ENCODE results near the gene KIF13A. TPM values are rescaled to one million over a fixed set of nuclear protein-coding genes. Genes with fewer than 3 reads are reported as not detected.

Gene KIF13A
- total RNA-seq, 1 donor from 2014 or later: 22.5 TPM

GRCh38 chr6:17728551-17729222 lies 258.7 kb downstream of the KIF13A start:
- DNase-seq (ENCODE audit: low read depth in 2 of 2): no peak

DNA sequence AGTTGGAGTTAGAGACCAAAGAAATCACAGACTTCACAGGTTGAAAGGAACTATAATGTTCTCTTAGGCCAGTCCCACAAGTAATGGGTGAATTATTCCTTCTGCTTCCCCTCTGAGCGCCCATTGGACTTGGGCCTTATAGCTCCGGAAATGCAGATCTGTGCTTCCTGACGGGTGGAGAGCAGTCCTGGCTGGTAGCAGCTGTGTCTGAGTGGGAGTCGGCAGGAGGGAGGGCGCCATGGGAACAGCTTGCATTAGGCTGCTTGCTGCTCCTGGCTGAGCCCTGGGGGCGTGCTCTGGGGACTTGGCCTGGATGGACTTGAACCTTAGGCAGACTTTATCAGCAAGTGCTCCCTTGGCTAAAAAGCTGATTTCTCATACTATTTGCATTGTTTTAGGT lies 262.4 kb downstream of the KIF13A start:
- peak; percentile 28 to 80 for DNase-seq (ENCODE audit: low read depth in 2 of 2)

GRCh38 chr6:17724341-17724740 lies 263.1 kb downstream of the KIF13A start:
- DNase-seq (ENCODE audit: low read depth in 2 of 2): no peak

DNA sequence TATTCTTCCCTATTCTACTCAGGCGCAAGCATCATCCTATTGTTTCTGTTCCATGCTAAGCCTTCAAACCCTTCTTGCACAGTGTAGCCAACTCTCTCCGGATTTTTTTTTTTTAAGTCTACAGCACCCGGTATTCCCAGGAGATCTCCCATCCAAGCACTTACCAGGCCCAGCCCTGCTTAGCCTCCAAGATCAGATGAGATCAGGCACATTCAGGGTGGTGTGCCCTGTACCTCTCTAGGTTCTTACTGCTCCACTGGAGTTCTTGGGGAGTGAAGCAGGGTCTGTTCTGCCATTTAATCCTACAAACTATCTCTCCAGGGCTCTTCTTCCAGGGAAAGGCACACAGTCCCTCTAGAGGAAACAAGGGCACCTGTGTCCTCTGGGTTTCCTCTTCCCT lies 265.8 kb downstream of the KIF13A start:
- no peak for DNase-seq (ENCODE audit: low read depth in 2 of 2)

DNA sequence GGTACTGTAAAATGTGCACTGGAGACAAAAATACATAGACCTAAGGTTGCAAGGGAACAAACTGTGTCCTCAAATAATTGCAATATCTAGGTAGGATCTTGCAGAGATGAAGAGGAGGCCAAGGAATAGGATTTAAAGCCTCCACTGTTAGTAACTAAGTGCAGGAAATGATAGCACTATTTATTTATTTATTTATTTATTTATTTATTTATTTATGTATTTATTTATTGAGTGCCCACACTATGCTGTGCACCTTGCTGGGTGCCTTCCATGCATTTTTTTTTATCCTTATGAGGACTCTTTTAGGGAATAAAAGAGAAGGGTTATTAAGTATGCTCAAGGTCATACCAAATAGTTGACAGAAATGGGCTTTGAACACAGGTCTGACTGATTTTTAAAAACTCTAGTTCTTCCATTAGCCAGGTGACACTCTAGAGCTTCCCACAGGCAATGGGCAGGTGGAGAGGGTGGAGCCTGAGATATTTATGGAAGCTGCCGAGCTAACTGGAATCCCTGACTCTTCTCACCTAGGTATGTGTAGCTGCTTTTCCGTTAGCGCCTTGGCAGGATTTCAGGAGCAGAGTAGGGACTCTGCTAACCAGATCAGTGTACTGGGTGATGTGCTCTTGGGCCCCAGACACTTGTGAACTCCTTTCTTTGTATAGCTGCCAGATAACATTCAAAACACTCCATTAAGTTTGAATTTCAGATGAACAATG lies 268.0 kb downstream of the KIF13A start:
- no peak for DNase-seq (ENCODE audit: low read depth in 2 of 2)

DNA sequence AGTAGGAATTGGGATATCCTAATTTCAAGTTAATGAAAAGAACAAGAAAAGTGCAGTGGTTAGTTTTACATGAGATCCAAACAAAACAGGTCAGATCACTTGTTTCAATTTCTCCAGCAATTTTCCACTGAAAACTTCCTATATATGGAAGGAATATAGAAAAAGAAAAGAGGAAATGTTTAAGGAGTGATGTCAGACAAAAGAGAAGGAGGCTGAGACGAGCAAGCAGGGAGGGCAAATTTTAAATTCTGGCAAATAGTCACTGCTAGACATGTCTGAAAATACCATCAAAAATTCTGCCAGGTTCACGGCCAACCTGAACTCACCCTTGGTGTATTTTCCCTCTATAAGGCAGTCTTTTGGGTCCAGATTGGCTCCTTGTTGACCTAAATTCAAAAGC lies 271.2 kb downstream of the KIF13A start:
- no peak for DNase-seq (ENCODE audit: low read depth in 2 of 2)

DNA sequence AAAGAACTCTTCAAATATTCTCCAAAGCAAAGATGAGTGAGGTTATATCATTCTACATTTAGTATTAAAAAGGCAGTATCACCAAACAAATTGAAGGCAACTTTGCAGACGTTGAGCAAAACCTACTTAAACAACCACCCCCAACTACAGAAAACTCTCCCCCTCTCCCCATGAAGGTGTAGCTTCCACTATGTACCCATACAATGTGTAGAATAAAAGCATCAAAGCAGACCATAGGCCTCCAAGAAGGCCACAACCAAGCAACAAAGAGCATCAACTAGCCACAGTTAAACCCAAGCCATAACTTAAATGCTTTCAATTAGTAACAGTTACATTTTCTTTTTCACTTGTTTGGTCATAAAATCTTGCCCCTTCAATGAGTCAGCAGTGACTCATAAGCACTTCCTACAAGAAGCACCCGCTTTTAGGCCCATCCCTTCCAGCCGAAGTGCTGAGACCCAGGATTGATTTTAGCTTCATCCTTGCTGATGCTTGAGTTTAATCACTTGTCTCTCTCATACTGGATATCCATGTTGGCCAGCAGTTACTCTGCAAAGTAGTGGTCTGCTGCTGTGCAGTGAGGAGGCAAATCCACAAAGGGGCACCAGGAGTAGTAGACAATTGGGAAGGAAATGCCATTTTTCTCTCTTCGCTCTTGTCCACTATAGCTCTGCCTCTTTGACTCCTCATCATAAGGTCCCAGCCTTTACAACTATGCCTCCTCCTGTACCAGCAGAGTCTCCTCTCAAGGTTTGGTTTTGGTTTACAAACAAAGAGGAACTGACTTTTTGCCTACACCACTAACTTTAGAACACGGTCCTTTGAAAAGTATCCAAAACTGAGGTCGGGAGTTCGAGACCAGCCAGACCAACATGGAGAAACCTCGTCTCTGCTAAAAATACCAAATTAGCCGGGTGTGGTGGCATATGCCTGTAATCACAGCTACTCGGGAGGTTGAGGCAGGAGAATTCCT lies 272.3 kb downstream of the KIF13A start:
- peak in 1 of 2 donors; percentile 82 for DNase-seq (ENCODE audit: low read depth in 2 of 2)

- DNase-seq (ENCODE audit: low read depth in 2 of 2): no peak
These were observed 273.3 kb downstream of the KIF13A start for GRCh38 chr6:17714177-17714576.

- no peak for DNase-seq (ENCODE audit: low read depth in 2 of 2)
These were observed 274.9 kb downstream of the KIF13A start for GRCh38 chr6:17712576-17712975.

DNA sequence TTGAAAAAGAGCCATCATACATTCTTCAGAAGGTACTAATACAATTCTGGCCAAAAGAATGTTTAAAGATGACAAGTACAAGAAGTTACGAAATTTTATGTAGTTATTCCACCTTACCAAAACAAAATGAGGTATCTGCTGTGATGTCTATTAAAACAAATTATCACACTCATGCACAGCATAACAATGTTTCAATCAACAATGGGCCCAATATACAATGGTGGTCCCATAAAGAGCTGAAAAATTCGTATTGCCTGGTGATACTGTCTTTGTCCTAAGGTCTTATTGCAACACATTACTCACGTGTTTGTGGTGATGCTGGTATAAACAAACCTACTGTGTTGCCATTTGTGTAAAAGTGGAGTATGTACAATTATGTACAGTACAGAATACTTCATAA lies 277.1 kb downstream of the KIF13A start:
- no peak for DNase-seq (ENCODE audit: low read depth in 2 of 2)

- DNase-seq (ENCODE audit: low read depth in 2 of 2): no peak
These were observed 278.0 kb downstream of the KIF13A start for GRCh38 chr6:17709476-17709875.

Other genes starting within 250 kb of the KIF13A start
- gene NHLRC1, start 135.0 kb upstream of the KIF13A start, total RNA-seq: 0.51 and 0.89 TPM in 2 replicates
- gene TPMT, start 167.4 kb upstream of the KIF13A start, total RNA-seq: 8.9 and 12.5 TPM in 2 replicates
- gene KDM1B, start 167.8 kb upstream of the KIF13A start, total RNA-seq: 5.9 and 6.3 TPM in 2 replicates